Subcutaneous adipose tissue (tissue), 4 donors: Measurements from ENCODE around the gene BICRA. TPM values are rescaled to one million over a fixed set of nuclear protein-coding genes. Genes with fewer than 3 reads are reported as not detected.

Source experiments
- CTCF ChIP-seq: fragments of 450-650 bp; IDR thresholded peaks from one replicate; pipeline ENCODE4 v1.5.1; 2016; ENCODE audit warnings: low read depth, mild to moderate bottlenecking, control low read depth, antibody characterized with exemption, moderate library complexity
- total RNA-seq, 4 donors: library from RNA; depleted of rRNA; stranded (reverse); fragments of >200 nt; gene quantifications; one replicate each; pipeline ENCODE4 v1.1.0, GENCODE V29; 2016

Gene BICRA
- total RNA-seq, 4 donors from 2014 or later, result 5.1 to 13.2 (median 8.8) TPM

GRCh38 chr19:47681936-47682335 is 73.0 kb downstream of the BICRA start:
- no peak for TF ChIP-seq CTCF

DNA sequence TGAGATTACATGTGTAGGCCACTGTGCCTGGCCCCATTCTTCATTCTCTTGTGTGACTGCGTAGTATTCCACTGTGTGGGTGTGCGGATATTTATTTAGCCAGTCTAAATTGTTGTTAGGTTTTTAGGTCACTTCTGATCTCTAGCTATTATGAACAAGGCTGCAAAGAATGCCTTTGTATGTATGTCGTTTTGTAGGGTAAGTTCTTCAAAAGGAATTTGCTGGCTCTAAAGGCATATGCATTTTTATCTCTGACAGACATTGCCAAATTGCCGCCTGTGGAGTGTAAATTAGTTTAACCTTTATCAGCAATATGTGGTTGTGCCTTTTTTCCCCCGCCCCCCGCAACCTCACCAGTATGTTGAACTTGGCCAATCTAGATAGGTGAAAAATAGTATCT is 74.0 kb downstream of the BICRA start:
- TF ChIP-seq CTCF, result no peak

DNA sequence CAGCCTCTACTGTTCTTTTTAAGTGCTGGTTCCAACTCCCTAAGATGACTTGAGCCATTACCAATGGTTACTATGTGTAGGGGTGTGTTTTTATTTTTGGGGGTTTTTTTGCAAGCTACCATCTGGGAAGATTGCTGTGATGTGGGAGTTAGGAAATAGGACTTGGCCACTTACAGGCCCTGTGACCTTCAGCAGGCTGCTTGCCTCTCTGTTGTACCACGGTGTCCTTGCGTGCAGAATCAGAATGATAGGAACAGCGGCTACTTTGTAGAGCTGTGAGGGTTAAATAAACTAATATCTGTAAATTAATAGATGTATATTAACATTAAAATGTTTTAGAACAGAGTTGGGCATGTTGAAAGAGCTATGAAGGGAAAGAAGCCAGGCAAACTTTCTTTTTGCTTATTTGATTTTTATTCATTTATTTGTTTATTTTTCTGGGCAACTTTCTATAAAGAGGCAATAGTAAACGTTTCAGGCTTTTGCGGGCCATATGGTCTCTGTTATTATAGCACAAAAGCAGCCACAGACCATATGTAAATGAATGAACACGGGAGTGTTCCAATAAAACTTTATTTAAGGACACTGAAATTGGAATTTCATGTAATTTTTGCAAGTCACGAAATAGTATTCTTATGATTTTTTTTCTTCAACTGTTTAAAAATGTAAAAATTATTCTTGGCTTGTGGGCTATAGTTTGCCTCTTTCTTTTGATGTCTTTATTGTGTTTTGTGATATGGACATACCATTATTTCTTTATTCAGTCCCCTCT is 77.9 kb downstream of the BICRA start:
- no peak for TF ChIP-seq CTCF

GRCh38 chr19:47687906-47688305 is 79.0 kb downstream of the BICRA start:
- no peak for TF ChIP-seq CTCF

GRCh38 chr19:47691090-47691489 is 82.2 kb downstream of the BICRA start:
- no peak for TF ChIP-seq CTCF

GRCh38 chr19:47691782-47692181 is 82.8 kb downstream of the BICRA start:
- no peak for TF ChIP-seq CTCF

DNA sequence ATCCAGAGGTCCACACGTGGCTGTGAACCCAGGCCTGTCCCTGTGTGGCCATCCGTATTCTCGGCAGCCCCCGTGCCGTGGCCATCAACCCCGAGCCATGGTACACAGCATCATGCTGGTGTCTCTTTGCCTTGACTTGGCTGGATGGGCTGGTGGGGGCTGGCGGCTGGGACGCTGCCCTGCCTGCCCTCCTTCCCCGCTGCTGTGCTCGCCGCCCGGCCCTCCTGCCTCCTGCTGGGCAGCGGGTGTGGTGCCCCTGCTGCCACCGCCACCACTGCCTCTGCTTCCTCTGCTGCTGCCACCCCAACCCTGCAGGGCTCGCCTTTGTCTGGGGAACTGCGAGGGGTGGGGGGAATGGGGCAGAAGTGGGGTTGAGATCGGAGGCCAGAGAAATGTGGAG is 84.6 kb downstream of the BICRA start:
- TF ChIP-seq CTCF, result no peak
